ENCODE measurements around the gene TUBB2A. TPM values are rescaled to one million over a fixed set of nuclear protein-coding genes. Genes with fewer than 3 reads are reported as not detected.

Gene TUBB2A
- total RNA-seq, 1 experiment from 2014 or later, result 89.8 TPM

GRCh38 chr6:3205913-3206312 is 48.6 kb upstream of the TUBB2A start:
- Histone ChIP-seq H3K27me3 (replicated peaks; ENCODE audit: control insufficient read depth, insufficient read depth, low read length) (no peaks in the 10 kb centered on the region), H3K4me3 (ENCODE audit: low read depth, low read length) (no peak overlapping the region), H3K4me1 (0 out of 2 replicates have a peak, but pooled peaks cover 6% of the 10 kb centered on the region), H3K36me3 (ENCODE audit: control insufficient read depth, insufficient read depth, low read length) (no peaks in the 10 kb centered on the region), H3K9me3 (no peaks in the 10 kb centered on the region)
- H3K36me3 Mint-ChIP-seq (ENCODE audit: insufficient read depth, unreplicated experiment), result no peaks in the 10 kb centered on the region
- intact Hi-C loops (cut with micrococcal nuclease; ENCODE audit: unreplicated experiment), result no loop called here
- no peaks in the 10 kb centered on the region for H3K9me3 Mint-ChIP-seq (ENCODE audit: unreplicated experiment)
- peaks cover 14% of the 10 kb centered on the region for H3K4me1 Mint-ChIP-seq (ENCODE audit: low read depth, unreplicated experiment)
- BruUV-seq (replicated peaks), result no TSS peak
- ChIA-PET POLR2A (interaction anchor here (0.6 kb wide), 1 partner anchor 26 kb away, joined by 3 read pairs; no protein-coding TSS in a partner anchor), CTCF (no interaction called here)
- no peak for DNase-seq
- H3K4me3 Mint-ChIP-seq (ENCODE audit: unreplicated experiment), result no peak overlapping the region
- no peaks in the 10 kb centered on the region for H3K27me3 Mint-ChIP-seq (ENCODE audit: insufficient read depth, unreplicated experiment)
- no peak for TF ChIP-seq CTCF (IDR thresholded peaks at IDR 0.05; ENCODE audit: insufficient read depth in 1 of 2, low read depth in 1 of 2, low read length in 1 of 2, severe bottlenecking in 1 of 2, unreplicated experiment in 1 of 2)
- no peak overlapping the region for H3K27ac Mint-ChIP-seq (ENCODE audit: unreplicated experiment)

- Histone ChIP-seq H3K27me3 (replicated peaks; ENCODE audit: control insufficient read depth, insufficient read depth, low read length) (no peaks in the 10 kb centered on the region), H3K4me3 (ENCODE audit: low read depth, low read length) (no peak overlapping the region), H3K4me1 (0 out of 2 replicates have a peak, but pooled peaks cover 6% of the 10 kb centered on the region), H3K36me3 (ENCODE audit: control insufficient read depth, insufficient read depth, low read length) (no peaks in the 10 kb centered on the region), H3K9me3 (no peaks in the 10 kb centered on the region)
- Mint-ChIP-seq H3K27ac (ENCODE audit: unreplicated experiment) (no peak overlapping the region), H3K9me3 (ENCODE audit: unreplicated experiment) (no peaks in the 10 kb centered on the region), H3K4me1 (ENCODE audit: low read depth, unreplicated experiment) (peaks cover 14% of the 10 kb centered on the region), H3K4me3 (ENCODE audit: unreplicated experiment) (no peak overlapping the region), H3K36me3 (ENCODE audit: insufficient read depth, unreplicated experiment) (no peaks in the 10 kb centered on the region), H3K27me3 (ENCODE audit: insufficient read depth, unreplicated experiment) (no peaks in the 10 kb centered on the region)
- BruUV-seq (replicated peaks), result no TSS peak
- CTCF ChIA-PET, result no interaction called here
- intact Hi-C loops (cut with micrococcal nuclease; ENCODE audit: unreplicated experiment), result no loop called here
- no peak for TF ChIP-seq CTCF (IDR thresholded peaks at IDR 0.05; ENCODE audit: insufficient read depth in 1 of 2, low read depth in 1 of 2, low read length in 1 of 2, severe bottlenecking in 1 of 2, unreplicated experiment in 1 of 2)
- POLR2A ChIA-PET, result no interaction called here
- DNase-seq, result no peak
Observed at GRCh38 chr6:3204921-3205320, 47.6 kb upstream of the TUBB2A start.

- Histone ChIP-seq H3K36me3 (ENCODE audit: control insufficient read depth, insufficient read depth, low read length) (no peaks in the 10 kb centered on the region), H3K9me3 (no peaks in the 10 kb centered on the region), H3K4me1 (no peaks in the 10 kb centered on the region), H3K4me3 (ENCODE audit: low read depth, low read length) (no peak overlapping the region), H3K27me3 (replicated peaks; ENCODE audit: control insufficient read depth, insufficient read depth, low read length) (no peaks in the 10 kb centered on the region)
- ChIA-PET CTCF (no interaction called here), POLR2A (no interaction called here)
- no TSS peak for BruUV-seq (replicated peaks)
- no peaks in the 10 kb centered on the region for H3K36me3 Mint-ChIP-seq (ENCODE audit: insufficient read depth, unreplicated experiment)
- no peaks in the 10 kb centered on the region for H3K27me3 Mint-ChIP-seq (ENCODE audit: insufficient read depth, unreplicated experiment)
- peaks cover under 1% of the 10 kb centered on the region for H3K4me1 Mint-ChIP-seq (ENCODE audit: low read depth, unreplicated experiment)
- no peaks in the 10 kb centered on the region for H3K9me3 Mint-ChIP-seq (ENCODE audit: unreplicated experiment)
- TF ChIP-seq CTCF (IDR thresholded peaks at IDR 0.05; ENCODE audit: insufficient read depth in 1 of 2, low read depth in 1 of 2, low read length in 1 of 2, severe bottlenecking in 1 of 2, unreplicated experiment in 1 of 2), result no peak
- DNase-seq, result no peak
- no peak overlapping the region for H3K27ac Mint-ChIP-seq (ENCODE audit: unreplicated experiment)
- intact Hi-C loops (cut with micrococcal nuclease; ENCODE audit: unreplicated experiment), result no loop called here
- no peak overlapping the region for H3K4me3 Mint-ChIP-seq (ENCODE audit: unreplicated experiment)
Observed at GRCh38 chr6:3202999-3203696, 45.8 kb upstream of the TUBB2A start.
